Activated CD8-positive, alpha-beta T cell treated with anti-CD3 and anti-CD28 coated beads for 36 hours (primary cell): Measurements from ENCODE around the gene ZNF329. TPM values are rescaled to one million over a fixed set of nuclear protein-coding genes. Genes with fewer than 3 reads are reported as not detected.

Source experiments
- ATAC-seq: fragments of 200-7000 bp; cut with Tn5 transposase; one replicate; pipeline ENCODE4 v1.10.0; 2021; ENCODE audit warnings: mild to moderate bottlenecking, moderate library complexity
- CTCF ChIA-PET: fragments of 350-600 bp; sonication (Branson Sonifier 250); formaldehyde crosslinking; loops from one replicate; lab custom pipeline; 2021; ENCODE audit warnings: antibody characterized with exemption; lab: Charles Lee
- POLR2A ChIA-PET: fragments of 350-600 bp; sonication (Branson Sonifier 250); formaldehyde crosslinking; loops from one replicate; lab custom pipeline; 2021; ENCODE audit warnings: antibody characterized with exemption; lab: Charles Lee
- DNase-seq: peaks from one replicate; pipeline ENCODE4 v3.0.0-alpha.2; 2020
- H3K27ac Mint-ChIP-seq: one replicate; pipeline ENCODE4 v1.8.0; 2021; ENCODE audit warnings: mild to moderate bottlenecking, mixed read lengths
- H3K27me3 Mint-ChIP-seq: one replicate; pipeline ENCODE4 v1.8.0; 2021; ENCODE audit warnings: mixed read lengths
- H3K36me3 Mint-ChIP-seq: one replicate; pipeline ENCODE4 v1.8.0; 2021; ENCODE audit warnings: low read depth, mixed read lengths
- H3K4me1 Mint-ChIP-seq: one replicate; pipeline ENCODE4 v1.8.0; 2021; ENCODE audit warnings: low read depth, mixed read lengths
- H3K4me3 Mint-ChIP-seq: one replicate; pipeline ENCODE4 v1.8.0; 2021; ENCODE audit warnings: mild to moderate bottlenecking, moderate library complexity, mixed read lengths
- H3K9me3 Mint-ChIP-seq: one replicate; pipeline ENCODE4 v1.8.0; 2021; ENCODE audit warnings: mixed read lengths
- CTCF ChIP-seq: fragments of 200-600 bp; IDR thresholded peaks from one replicate; pipeline ENCODE4 v1.8.0; 2022; ENCODE audit warnings: antibody characterized with exemption, mild to moderate bottlenecking
- intact Hi-C: fragments of 100-400 bp; cut with micrococcal nuclease; formaldehyde crosslinking; loops from one replicate; pipeline ENCODE4 v1.10.0; 2022
- total RNA-seq, 2 experiments: library from RNA; stranded (reverse); gene quantifications; one replicate each; pipeline ENCODE4 v1.2.3, GENCODE V29; 2021

ZNF329 gene
- total RNA-seq, 2 experiments from 2014 or later: 6.0 to 6.2 TPM

DNA sequence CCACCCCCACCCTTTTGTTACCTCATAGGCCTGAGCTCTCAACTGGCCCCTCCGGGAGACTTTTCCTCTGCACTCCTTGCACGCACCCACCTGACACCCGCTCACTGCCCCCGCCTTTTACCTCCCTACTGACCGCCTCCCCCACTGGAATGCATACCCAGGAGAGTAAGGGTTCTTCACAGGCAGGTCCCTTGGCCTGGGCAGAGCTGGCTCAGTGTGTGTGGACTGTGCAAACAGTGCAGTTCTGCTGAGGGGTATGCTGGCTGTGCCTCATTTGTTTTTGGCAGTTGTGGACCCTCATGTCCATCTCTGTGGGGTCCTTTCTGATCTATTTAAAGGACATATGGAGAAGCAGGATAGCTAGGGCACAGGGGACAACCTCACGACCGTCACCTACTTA lies 57.5 kb downstream of the ZNF329 start:
- Mint-ChIP-seq H3K36me3 (peaks cover 39% of the 10 kb centered on the region), H3K4me1 (peaks cover 4% of the 10 kb centered on the region), H3K27me3 (no peaks in the 10 kb centered on the region), H3K27ac (no peak overlapping the region), H3K9me3 (peaks cover 28% of the 10 kb centered on the region), H3K4me3 (no peak overlapping the region)
- CTCF ChIA-PET: no interaction called here
- ATAC-seq (no peak), DNase-seq (no peak)
- no peak for TF ChIP-seq CTCF
- intact Hi-C loops: no loop called here
- POLR2A ChIA-PET: no interaction called here

DNA sequence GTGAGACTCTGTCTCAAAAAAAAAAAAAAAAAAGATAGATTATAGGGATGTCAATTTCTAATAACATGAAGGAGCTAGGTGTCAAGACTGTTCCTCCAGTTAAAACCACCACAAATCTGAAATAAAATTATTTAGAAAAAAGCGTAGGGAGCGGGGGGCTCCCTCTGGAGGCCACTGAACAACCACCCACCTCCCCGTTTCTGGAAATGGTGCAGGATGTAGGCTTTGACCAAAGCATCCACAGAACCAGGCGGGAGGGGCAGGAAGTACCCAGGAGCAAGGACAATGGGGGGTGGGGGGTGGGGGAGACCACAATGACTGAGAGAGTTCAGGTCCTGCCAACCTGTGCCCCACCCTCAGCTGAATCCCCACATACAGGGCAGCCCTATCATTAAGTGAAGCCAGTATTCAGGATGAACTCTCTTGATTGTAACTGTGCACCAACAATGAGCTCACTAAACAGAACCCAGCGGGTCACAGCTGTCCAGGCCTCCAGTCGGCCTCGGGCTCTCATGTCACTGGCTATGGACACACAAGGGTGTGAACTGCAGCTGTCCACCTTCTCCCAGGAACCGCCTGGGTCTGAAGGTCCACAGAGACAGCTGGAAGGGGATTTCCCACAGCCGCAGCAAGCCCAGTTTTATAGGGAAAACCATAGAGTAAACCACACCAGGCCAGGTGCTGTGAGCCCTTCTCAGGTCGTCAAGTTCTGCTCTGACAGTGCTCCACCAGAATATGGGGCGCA lies 59.2 kb downstream of the ZNF329 start:
- TF ChIP-seq CTCF: no peak
- ATAC-seq (no peak), DNase-seq (no peak)
- H3K27me3 Mint-ChIP-seq: no peaks in the 10 kb centered on the region
- no peak overlapping the region for H3K27ac Mint-ChIP-seq
- POLR2A ChIA-PET: interaction anchor here (0.7 to 1.1 kb wide), 3 partner anchors 33 to 384 kb away, joined by 3 to 5 read pairs (median 3); no protein-coding TSS in a partner anchor
- H3K4me1 Mint-ChIP-seq: no peaks in the 10 kb centered on the region
- H3K4me3 Mint-ChIP-seq: no peak overlapping the region
- H3K9me3 Mint-ChIP-seq: peaks cover 31% of the 10 kb centered on the region
- H3K36me3 Mint-ChIP-seq: peaks cover 43% of the 10 kb centered on the region
- CTCF ChIA-PET: no interaction called here
- intact Hi-C loops: no loop called here

DNA sequence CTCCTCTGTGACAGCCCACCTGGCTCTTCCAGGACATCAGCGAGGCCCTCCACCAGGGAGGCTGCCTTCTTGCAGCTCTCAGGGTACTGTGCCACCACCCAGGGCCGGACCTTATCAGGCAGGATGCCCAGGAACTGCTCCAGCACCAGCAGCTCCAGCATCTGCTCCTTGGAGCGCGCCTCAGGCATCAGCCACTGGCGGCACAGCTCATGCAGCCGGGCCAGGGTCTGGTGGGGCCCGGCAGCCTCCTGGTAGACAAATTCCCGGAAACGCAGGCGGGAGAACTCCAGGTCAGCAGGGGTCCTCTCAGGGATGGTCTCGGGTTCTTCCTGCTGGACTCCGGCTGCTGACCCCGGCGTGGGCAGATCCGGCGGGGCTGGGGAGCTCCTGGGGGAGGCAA lies 60.7 kb downstream of the ZNF329 start:
- POLR2A ChIA-PET: no interaction called here
- CTCF ChIA-PET: no interaction called here

DNA sequence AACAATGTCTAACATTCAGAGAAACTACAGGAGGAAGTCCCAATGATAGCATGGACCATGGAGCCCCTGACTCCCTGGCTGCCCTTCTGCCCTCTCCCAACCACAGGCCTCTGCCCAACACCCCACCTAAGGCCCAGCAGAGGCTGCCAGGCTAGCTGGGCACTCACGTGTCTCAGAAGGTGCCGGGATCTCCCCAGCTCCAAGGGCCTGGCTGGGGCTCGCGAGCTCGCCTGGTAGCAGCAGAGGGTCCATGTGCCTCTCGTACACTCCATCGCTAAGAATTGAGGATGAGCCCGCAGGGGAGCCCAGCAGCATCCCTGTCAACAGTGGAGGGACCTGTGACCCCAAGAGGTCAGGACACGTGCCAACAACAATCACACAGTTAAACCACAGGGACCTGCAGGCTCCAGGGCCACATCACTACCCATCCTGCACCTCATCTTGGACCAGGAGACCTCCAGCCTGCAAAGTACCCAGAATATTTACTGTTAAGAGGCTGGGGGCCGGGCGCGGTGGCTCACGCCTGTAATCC lies 62.0 kb downstream of the ZNF329 start:
- H3K27me3 Mint-ChIP-seq: no peaks in the 10 kb centered on the region
- TF ChIP-seq CTCF: no peak
- ChIA-PET POLR2A (no interaction called here), CTCF (no interaction called here)
- H3K36me3 Mint-ChIP-seq: peaks cover 47% of the 10 kb centered on the region
- H3K27ac Mint-ChIP-seq: no peak overlapping the region
- intact Hi-C loops: no loop called here
- H3K9me3 Mint-ChIP-seq: peaks cover 29% of the 10 kb centered on the region
- H3K4me3 Mint-ChIP-seq: no peak overlapping the region
- ATAC-seq (no peak), DNase-seq (no peak)
- H3K4me1 Mint-ChIP-seq: no peaks in the 10 kb centered on the region

More for the DNA sequence above, 60.7 kb downstream of the ZNF329 start:
- H3K4me3 Mint-ChIP-seq: no peak overlapping the region
- H3K27me3 Mint-ChIP-seq: no peaks in the 10 kb centered on the region
- H3K27ac Mint-ChIP-seq: no peak overlapping the region
- peaks cover 44% of the 10 kb centered on the region for H3K36me3 Mint-ChIP-seq
- intact Hi-C loops: no loop called here
- ATAC-seq: no peak
- peaks cover 26% of the 10 kb centered on the region for H3K9me3 Mint-ChIP-seq
- DNase-seq: no peak
- H3K4me1 Mint-ChIP-seq: no peaks in the 10 kb centered on the region
- TF ChIP-seq CTCF: no peak
